Stimulated activated CD4-positive, alpha-beta T cell treated with anti-CD3 and anti-CD28 coated beads, TNF-alpha, amount 100 ng/mL, for 1 hour (primary cell): ENCODE data around the gene PRODH2.
A peak's percentile ranks its signal among the peaks of the same experiment; 100 is the strongest.
"Not testable (repeated sequence)": the region's sequence is repeated elsewhere in the genome, so short reads cannot be mapped to it uniquely, and the experiment has no call there.

Experiments
- DNase-seq, 3 donors: peaks; one replicate each; pipeline ENCODE4 v3.0.0-alpha.2; 2020; ENCODE audit warnings: low read depth in 3 of 3, low spot score in 1 of 3

Gene PRODH2

GRCh38 chr19:35843676-35844481 lies 31.2 kb upstream of the PRODH2 start:
- DNase-seq: no peak

- DNase-seq: no peak
Measured at GRCh38 chr19:35842666-35843272, 30.1 kb upstream of the PRODH2 start.

- no peak for DNase-seq
Measured at GRCh38 chr19:35841961-35842595, 29.4 kb upstream of the PRODH2 start.

- not testable (repeated sequence) for DNase-seq
Measured at GRCh38 chr19:35836096-35836495, 23.5 kb upstream of the PRODH2 start.

- no peak for DNase-seq
Measured at GRCh38 chr19:35833972-35834371, 21.3 kb upstream of the PRODH2 start.

- DNase-seq: no peak
Measured at GRCh38 chr19:35832054-35832453, 19.4 kb upstream of the PRODH2 start.

- DNase-seq: no peak
Measured at GRCh38 chr19:35830986-35831385, 18.3 kb upstream of the PRODH2 start.

- peak in 1 of 3 donors; percentile 25 for DNase-seq
Measured at GRCh38 chr19:35828692-35829301, 16.2 kb upstream of the PRODH2 start.

- DNase-seq: no peak
Measured at GRCh38 chr19:35824150-35824549, 11.5 kb upstream of the PRODH2 start.

- DNase-seq: no peak
Measured at GRCh38 chr19:35822579-35822978, 9.9 kb upstream of the PRODH2 start.

- no peak for DNase-seq
Measured at GRCh38 chr19:35818445-35818844, 5.8 kb upstream of the PRODH2 start.

- no peak for DNase-seq
Measured at GRCh38 chr19:35816846-35817245, 4.2 kb upstream of the PRODH2 start.

GRCh38 chr19:35816262-35816661 lies 3.6 kb upstream of the PRODH2 start:
- DNase-seq: no peak

GRCh38 chr19:35813043-35813890 lies 622 bp upstream of the PRODH2 start:
- DNase-seq: no peak

- DNase-seq: no peak
Measured at GRCh38 chr19:35811317-35812219, 1.1 kb downstream of the PRODH2 start.

GRCh38 chr19:35807633-35808032 lies 5.0 kb downstream of the PRODH2 start:
- no peak for DNase-seq

GRCh38 chr19:35806597-35806996 lies 6.0 kb downstream of the PRODH2 start:
- no peak for DNase-seq

- DNase-seq: no peak
Measured at GRCh38 chr19:35805526-35806102, 7.0 kb downstream of the PRODH2 start.

- no peak for DNase-seq
Measured at GRCh38 chr19:35801828-35802227, 10.8 kb downstream of the PRODH2 start.

GRCh38 chr19:35797663-35798062 lies 15.0 kb downstream of the PRODH2 start:
- no peak for DNase-seq
